ENCODE measurements around the gene PTPN14.

GRCh38 chr1:214432245-214432644 lies 119.2 kb downstream of the PTPN14 start:
- TF ChIP-seq POLR2AphosphoS5 (IDR thresholded peaks at IDR 0.05) = no peak
- TF ChIP-seq EP300 (IDR thresholded peaks at IDR 0.05; ENCODE audit: low read depth) = no peak
- TF ChIP-seq CTCF (IDR thresholded peaks at IDR 0.05) = no peak
- TF ChIP-seq POLR2A (IDR thresholded peaks at IDR 0.05) = no peak

Measured in transverse colon (tissue), 4 donors.